HG03108 (cell line): ENCODE data around the gene CYP4F22.

Source experiments
- ATAC-seq: cut with Tn5 transposase; IDR thresholded peaks from one replicate; pipeline ENCODE4 v1.9.1; 2021; ENCODE audit warnings: moderate library complexity; ENCODE audit not compliant: unreplicated experiment

Gene CYP4F22

GRCh38 chr19:15534957-15535864, 26.9 kb downstream of the CYP4F22 start:
- ATAC-seq, result no peak

GRCh38 chr19:15536350-15536749, 28.0 kb downstream of the CYP4F22 start:
- no peak for ATAC-seq

GRCh38 chr19:15538774-15539173, 30.4 kb downstream of the CYP4F22 start:
- no peak for ATAC-seq

GRCh38 chr19:15539638-15540037, 31.3 kb downstream of the CYP4F22 start:
- ATAC-seq, result no peak

GRCh38 chr19:15540435-15540834, 32.1 kb downstream of the CYP4F22 start:
- no peak for ATAC-seq

- ATAC-seq, result no peak
Observed at GRCh38 chr19:15544283-15544682, 36.0 kb downstream of the CYP4F22 start.

- no peak for ATAC-seq
Observed at GRCh38 chr19:15544970-15545369, 36.6 kb downstream of the CYP4F22 start.

- no peak for ATAC-seq
Observed at GRCh38 chr19:15548648-15549047, 40.3 kb downstream of the CYP4F22 start.

DNA sequence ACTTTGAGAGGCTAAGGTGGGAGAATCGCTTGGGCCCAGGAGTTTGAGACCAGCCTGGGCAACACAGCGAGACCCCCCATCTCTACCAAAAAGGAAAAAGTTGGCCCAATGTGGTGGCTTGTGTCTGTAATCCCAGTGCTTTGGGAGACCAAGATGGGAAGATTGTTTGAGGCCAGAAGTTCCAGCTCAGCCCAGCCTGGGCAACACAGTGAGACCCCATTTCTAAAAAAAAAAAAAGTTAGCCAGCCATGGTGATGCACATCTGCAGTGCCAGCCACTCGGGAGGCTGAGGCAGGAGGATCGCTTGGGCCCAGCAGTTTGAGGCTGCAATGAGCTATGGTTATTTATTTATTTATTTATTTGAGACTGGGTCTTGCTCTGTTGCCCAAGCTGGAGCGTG, 41.3 kb downstream of the CYP4F22 start:
- ATAC-seq, result no peak

DNA sequence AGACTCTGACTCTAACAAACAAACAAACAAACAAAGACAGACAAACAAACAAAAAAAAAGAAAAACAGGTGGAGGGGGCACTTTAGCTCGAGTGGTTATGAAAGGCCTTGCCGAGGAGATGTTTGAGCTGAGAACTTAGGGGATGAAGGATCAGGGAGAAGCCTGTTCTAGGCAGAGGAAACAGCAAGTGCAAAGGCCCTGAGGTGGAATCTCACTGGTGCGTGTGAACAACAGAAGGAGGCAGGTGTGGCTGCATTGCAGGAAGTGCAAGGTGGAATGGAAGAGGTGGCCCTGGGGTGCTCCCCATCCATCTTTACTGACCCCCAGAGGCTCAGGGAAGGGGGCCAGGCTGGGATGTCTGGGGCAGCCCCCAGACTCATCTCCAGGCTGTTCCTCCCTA, 41.9 kb downstream of the CYP4F22 start:
- no peak for ATAC-seq

- ATAC-seq, result no peak
Observed at GRCh38 chr19:15550929-15551292, 42.6 kb downstream of the CYP4F22 start.

DNA sequence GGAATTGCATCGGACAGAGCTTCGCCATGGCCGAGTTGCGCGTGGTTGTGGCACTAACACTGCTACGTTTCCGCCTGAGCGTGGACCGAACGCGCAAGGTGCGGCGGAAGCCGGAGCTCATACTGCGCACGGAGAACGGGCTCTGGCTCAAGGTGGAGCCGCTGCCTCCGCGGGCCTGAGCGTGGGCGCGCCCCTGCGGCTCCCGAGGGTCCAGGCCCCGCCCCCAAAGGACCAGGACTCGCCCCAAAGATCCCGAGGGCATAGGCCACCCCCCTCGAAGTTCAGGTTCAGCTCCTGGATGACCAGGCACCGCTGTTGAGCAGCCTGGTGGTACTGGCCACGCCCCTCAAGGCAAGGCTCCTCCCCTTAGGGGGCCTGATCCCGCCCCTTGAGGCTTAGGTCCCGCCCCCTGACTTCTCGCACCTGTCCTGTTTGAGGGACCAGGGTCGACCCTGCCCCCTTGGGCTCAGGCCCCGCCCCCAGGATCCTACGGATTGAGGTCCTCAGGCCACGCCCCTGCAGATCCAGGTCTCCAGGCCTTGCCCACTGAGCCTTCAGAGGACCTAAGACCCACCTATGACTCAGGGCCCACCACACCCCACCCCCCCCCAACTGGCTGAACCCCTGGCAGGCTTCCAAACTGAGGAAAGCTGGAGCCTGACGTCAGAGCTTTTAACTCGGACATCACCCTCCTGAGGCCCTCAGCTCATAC, 43.1 kb downstream of the CYP4F22 start:
- no peak for ATAC-seq

- no peak for ATAC-seq
Observed at GRCh38 chr19:15555021-15555420, 46.7 kb downstream of the CYP4F22 start.

- peak; percentile 70 for ATAC-seq
Observed at GRCh38 chr19:15555759-15556633, 47.7 kb downstream of the CYP4F22 start.

DNA sequence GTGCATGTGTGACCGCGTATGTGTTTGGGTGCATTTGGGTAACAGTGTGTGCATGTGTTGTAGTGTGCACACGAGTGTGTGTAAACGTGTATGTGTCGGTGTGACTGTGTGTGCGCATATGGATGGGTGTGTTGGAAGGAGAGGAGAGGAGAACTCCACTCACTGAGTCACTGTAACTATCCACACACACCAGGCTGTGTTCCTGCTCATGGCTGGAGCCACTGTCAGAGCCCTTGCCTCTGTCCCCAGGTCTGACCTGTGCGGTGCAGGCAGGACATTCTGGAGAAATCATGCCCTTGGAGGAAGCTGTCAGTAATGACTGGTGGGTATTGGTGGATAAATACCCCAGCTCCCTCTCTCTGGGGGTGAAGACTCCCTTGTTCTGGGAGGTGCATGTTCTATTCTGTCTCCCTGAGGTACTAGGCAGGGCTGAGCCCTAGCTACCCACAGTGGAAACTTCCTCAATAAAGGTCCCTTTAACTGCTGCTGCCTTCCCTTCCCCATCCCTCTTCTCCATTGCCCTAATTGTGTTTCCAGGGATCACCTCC, 48.4 kb downstream of the CYP4F22 start:
- ATAC-seq, result no peak

DNA sequence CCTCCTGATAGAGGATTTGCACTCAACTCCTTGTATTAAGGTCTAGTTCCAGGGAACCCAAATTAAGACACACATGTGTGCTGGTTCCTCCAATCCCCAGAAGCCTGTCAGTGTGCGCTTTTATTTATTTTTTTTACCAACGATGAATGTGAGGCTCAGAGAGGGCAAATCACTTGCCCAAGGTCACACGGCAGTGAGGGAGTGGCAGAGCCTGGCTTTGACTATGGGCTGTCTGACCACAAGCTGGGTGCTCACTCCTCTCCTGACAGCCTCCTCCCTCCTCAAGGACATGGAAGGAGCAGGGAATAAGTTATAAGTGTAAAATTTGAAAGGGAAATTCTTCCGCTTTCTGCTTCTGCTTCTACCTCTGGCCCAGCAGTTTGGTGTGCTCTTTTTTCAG, 48.9 kb downstream of the CYP4F22 start:
- ATAC-seq, result no peak

- ATAC-seq, result no peak
Observed at GRCh38 chr19:15562145-15562544, 53.8 kb downstream of the CYP4F22 start.

DNA sequence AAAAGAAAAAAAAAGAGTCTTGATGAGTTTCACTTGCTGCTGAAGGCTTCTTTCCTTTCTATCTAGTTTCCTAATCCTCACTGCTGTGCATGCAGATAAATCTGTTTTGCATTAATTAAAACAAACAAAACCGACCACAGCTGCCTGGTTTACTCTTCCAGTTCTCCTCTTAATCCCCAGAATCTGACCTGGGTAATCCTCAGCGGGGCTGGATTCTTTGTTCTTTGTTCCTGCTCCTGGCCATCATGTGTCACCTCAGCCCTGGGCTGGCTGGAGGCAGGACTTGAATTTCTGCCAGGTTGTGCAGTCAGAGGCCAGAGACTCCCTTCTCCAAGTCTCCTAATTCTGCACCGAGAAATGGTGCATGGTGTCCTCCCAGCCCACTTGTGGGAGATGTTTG, 54.5 kb downstream of the CYP4F22 start:
- no peak for ATAC-seq

- ATAC-seq, result no peak
Observed at GRCh38 chr19:15563325-15563794, 55.0 kb downstream of the CYP4F22 start.

- ATAC-seq, result no peak
Observed at GRCh38 chr19:15563931-15564330, 55.6 kb downstream of the CYP4F22 start.
